GM21515 (cell line): ENCODE data around the gene IFIT5.
A peak's percentile ranks its signal among the peaks of the same experiment; 100 is the strongest.
"Not testable (repeated sequence)": the region's sequence is repeated elsewhere in the genome, so short reads cannot be mapped to it uniquely, and the experiment has no call there.

Experiments used
- ATAC-seq: cut with Tn5 transposase; IDR thresholded peaks from one replicate; pipeline ENCODE4 v1.9.1; 2021; ENCODE audit not compliant: unreplicated experiment

IFIT5 gene

GRCh38 chr10:89391907-89392756, 22.2 kb upstream of the IFIT5 start, which contains the start of gene IFIT1:
Gene IFIT1, plus strand, starts transcription at chr10:89392623. Its CDS starts 90 bp downstream, at chr10:89392713.
- peak; percentile 82 for ATAC-seq

GRCh38 chr10:89392974-89393373, 21.4 kb upstream of the IFIT5 start:
- ATAC-seq: peak; percentile 40

DNA sequence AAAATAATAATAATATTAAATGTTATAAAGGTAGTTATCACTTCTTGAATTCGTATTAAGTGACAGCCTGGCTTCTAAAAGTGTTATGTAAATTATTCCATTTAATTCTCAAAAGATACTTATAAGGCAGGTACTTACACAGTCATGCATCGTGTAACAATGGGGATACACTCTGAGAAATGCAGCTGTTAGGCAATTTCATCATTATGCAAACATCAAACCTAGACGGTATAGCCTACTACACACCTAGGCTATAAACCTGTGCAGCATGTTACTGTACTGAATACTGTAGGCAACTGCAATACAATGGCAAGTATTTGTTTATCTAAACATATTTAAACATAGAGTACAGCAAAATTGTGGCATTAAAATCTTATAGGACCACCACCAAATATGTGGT, 20.5 kb upstream of the IFIT5 start:
- ATAC-seq: no peak

GRCh38 chr10:89395141-89395540, 19.2 kb upstream of the IFIT5 start:
- no peak for ATAC-seq

DNA sequence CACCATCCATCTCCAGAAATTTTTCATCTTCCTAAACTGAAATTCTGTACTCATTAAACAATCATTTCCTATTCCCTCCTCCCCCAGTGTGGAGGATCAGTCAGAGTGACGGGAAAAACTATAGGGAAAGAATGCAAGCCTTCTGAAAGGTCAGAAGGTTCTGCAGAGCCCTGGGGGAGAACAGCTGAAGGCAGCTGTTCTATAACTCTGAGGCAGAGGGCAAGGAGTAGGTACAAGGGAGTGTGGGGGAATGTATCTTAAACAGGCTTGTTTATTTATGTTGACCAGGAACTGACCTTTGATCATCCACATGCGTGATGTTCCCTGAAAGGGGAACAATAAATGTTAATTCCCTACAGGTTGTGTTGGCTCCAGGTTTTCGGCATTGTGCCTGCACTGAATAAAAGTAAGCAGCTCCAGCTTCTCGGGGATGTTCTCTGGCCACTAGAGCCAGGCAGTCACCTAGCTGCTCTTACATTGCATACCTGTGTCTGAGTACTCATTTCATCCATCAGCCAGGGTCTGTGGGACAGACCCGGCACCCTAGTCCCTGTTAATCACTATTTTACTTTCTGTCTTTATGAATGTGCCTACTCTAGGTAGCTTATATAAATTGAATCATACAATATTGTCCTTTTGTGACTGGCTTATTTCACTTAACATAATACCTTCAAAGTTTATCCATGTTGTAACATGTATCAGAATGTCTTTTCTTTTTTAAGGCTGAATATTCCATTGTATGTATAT, 16.2 kb upstream of the IFIT5 start:
- no peak for ATAC-seq

GRCh38 chr10:89399956-89400355, 14.4 kb upstream of the IFIT5 start:
- ATAC-seq: no peak

GRCh38 chr10:89403043-89403442, 11.3 kb upstream of the IFIT5 start:
- ATAC-seq: no peak

- no peak for ATAC-seq
Observed at GRCh38 chr10:89404104-89405047, 10.0 kb upstream of the IFIT5 start.

DNA sequence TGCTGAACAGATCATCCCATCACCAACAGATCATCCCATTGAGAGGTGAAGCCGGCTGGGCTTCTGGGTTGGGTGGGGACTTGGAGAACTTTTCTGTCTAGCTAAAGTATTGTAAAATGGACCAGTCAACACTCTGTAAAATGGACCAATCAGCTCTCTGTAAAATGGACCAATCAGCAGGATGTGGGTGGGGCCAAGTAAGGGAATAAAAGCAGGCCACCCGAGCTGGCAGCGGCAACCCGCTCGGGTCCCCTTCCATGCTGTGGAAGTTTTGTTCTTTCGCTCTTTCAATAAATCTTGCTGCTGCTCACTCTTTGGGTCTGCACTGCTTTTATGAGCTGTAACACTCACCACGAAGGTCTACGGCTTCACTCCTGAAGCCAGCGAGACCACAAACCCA, 8.2 kb upstream of the IFIT5 start:
- ATAC-seq: not testable (repeated sequence)

DNA sequence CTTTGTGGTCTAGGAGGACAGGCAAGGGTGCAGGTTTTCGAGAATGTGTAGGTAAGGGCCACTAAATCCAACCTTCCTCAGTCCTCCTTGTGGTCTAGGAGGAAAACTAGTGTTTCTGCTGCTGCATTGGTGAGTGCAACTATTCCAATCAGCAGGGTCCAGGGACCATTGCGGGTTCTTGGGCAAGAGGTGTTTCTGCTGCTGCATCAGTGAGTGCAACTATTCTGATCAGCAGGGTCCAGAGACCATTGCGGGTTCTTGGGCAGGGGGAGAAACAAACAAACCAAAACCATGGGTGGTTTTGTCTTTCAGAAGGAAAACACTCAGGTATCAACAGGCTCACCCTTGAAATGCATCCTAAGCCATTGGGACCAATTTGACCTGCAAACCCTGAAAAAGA, 6.6 kb upstream of the IFIT5 start:
- not testable (repeated sequence) for ATAC-seq

DNA sequence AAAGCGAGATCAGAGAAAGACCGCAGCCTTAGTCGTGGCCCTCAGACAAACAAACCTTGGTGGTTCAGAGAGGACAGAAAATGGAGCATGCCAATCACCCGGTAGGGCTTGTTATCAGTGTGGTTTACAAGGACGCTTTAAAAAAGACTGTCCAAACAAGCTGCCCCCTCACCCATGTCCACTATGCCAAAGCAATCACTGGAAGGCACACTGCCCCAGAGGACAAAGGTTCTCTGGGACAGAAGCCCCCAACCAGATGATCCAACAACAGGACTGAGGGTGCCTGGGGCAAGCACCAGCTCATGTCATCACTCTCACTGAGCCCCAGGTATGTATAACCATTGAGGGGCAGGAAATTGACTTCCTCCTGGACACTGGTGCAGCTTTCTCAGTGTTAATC, 5.1 kb upstream of the IFIT5 start:
- not testable (repeated sequence) for ATAC-seq

- ATAC-seq: not testable (repeated sequence)
Observed at GRCh38 chr10:89410551-89410950, 3.8 kb upstream of the IFIT5 start.

GRCh38 chr10:89411135-89411534, 3.2 kb upstream of the IFIT5 start:
- ATAC-seq: not testable (repeated sequence)

- ATAC-seq: not testable (repeated sequence)
Observed at GRCh38 chr10:89412276-89412675, 2.1 kb upstream of the IFIT5 start.

DNA sequence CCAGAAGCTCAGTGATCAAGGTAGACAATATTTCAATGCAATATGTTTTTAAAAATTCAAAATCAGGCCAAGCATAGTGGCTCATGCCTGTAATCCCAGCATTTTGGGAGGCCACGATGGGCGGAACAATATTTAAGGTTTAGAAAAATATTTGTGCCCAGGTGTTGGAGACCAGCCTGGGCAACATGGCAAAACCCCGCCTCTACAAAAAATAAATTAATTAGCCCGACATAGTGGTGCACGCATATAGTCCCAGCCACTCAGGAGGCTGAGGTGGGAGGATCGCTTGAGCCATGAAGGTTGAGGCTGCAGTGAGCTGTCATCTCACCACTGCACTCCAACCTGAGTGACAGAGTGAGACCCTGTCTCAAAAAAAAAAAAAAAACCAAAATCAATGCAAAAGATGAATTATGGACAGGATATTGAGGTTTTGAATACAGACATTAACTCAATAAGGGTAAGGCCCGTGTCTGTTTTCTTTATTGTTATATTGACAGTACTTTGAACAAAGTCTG, 913 bp upstream of the IFIT5 start:
- no peak for ATAC-seq

DNA sequence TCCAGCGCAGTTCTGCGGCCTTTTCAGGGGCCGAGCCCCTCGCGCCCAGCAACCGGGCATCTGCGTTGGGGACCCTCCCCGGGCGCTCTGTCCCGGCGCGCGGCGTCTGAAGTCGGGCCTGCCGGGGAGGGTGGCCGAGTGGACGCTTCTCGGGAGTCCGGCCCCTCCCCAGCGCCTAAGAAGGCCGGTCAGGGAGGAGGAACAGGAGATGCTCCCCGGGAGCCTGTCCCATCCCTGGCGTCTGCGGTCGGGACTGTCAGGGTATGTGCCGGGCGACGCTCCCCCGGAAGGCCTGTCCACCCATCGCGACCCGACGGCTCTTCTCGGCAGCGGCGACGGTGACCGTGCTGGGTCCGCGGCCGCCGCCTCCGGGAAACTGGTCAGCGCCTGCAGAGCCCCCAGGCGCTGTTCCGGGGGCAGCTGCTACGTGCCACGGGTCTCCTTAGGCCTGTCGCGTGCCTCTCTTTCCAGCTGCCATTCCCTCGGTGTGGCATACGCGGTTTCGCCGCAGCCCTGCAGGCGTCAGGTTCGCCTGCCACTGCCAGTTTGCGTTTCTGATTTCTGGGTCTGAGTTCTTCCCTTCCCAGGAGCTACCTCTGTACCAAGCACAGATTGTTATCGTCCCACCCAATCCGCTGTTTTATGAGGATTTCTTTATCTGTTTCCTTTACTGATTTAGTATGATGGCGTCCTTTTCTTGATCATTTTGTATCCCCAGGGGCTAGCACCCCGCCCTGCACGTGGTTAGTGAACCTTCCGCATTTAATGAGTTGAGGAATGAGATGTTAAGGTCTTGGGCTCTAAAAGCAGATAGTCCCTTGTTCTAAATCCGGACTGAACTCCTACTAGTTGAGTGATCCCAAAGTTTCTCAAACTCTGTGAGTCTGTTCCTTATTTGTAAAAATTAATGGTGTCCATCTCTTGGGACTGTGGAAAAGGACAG, 782 bp downstream of the IFIT5 start:
- peak; percentile 35 for ATAC-seq

DNA sequence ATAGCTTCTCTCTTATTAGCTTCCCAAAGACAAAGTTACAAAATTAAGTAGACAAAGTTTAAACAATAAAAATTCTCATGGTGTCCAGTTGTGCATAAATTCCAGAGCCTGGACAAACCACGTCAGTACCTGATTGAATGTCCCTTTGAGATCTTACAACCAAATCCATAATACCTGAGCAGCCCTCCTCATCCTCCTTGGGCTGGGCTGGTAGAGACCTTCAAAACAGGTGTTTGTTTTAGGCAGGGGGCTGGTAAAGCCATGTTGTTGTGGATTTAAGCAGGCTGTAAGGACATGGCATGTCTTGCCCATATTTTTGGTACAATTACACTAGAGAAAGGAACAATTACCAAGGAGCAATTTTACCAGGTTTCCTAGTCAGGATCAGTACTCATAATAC, 2.1 kb downstream of the IFIT5 start:
- ATAC-seq: no peak

DNA sequence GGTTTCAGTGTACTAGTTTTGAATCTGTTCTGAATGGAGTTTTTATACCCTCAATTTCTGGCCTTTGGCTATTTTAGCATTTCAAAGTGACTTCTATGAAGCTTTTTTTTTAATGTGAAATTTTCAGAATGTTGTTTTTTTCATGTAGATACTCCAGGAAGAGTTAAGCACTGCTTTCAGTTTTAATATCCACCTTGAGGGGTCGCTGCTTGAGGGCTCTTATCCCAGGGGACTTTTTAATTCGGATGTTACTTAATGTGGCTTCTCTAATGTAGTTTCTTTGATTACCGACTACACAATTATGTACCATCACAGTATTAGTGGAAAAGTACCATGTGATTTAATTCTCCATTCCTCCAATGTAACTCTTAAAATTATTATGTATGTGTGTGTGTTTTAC, 5.2 kb downstream of the IFIT5 start:
- ATAC-seq: no peak

DNA sequence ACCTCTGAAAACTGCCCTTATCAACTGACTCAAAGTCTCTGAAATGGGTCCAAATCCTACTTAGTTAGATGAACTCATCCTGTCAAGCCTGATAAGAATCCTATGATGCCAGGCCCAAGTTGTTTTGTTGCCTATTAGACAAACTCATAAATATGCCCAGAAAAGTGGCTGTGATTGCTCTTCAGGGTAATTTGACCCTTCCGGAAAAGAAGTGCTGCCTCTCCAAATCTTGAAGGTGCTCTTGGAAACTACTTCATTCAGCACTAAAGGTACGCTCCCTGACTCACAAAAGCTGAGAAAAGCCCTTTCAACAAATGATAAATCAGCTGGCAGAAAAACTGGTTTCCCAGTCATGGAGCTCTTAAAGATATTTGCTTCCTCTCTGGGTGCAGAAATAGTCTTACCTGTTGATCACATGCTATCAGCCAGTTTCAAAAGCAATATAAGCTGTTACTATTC, 6.7 kb downstream of the IFIT5 start:
- no peak for ATAC-seq

DNA sequence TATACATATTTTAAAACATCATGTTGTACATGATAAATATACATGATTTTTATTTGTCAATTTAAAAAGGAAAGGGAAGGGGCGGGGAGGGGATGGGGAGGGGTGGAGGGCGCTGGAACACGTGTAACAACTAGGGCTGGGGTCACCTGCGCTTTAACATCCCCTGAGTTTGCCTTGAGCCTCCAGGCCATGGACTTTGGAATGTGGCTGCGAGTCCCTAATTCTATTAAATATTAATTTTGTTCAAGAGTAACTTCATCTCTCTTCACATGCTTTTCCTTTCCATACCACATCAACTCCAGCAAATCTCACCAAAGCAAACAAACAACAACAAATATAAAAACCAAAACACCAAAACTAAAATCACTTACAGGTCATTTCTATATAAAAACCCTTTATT, 10.6 kb downstream of the IFIT5 start:
- ATAC-seq: no peak
